Prostate gland (tissue), 2 donors: ENCODE measurements around the gene TPPP. TPM values are rescaled to one million over a fixed set of nuclear protein-coding genes. Genes with fewer than 3 reads are reported as not detected.
"Not testable (repeated sequence)": the region's sequence is repeated elsewhere in the genome, so short reads cannot be mapped to it uniquely, and the experiment has no call there.

Source experiments
- DNase-seq: peaks from one replicate; pipeline ENCODE4 v3.0.0-alpha.2; 2019; ENCODE audit warnings: low spot score
- H3K27ac ChIP-seq, 2 donors: fragments of 200-600 bp; sonication (generic); 2 replicates each; pipeline ENCODE4 v1.5.1; 2017 to 2019
- H3K27me3 ChIP-seq: fragments of 200-600 bp; sonication (generic); replicated peaks from 2 replicates; pipeline ENCODE4 v1.5.1; 2019; ENCODE audit not compliant: insufficient read depth
- H3K36me3 ChIP-seq, 2 donors: fragments of 200-600 bp; sonication (generic); 1 replicate in 1 of 2; 2 replicates in 1 of 2; pipeline versions ENCODE4 v1.5.1 to v1.8.1; 2017 to 2019
- H3K4me1 ChIP-seq: fragments of 200-600 bp; sonication (generic); replicated peaks from 2 replicates; pipeline ENCODE4 v1.5.1; 2019
- H3K4me3 ChIP-seq, 2 donors: fragments of 200-600 bp; sonication (generic); 2 replicates each; pipeline ENCODE4 v1.5.1; 2017 to 2019
- H3K9me3 ChIP-seq: fragments of 200-600 bp; sonication (generic); 2 replicates; pipeline ENCODE4 v1.5.1; 2017
- POLR2A ChIP-seq: fragments of 450-650 bp; IDR thresholded peaks from one replicate; pipeline ENCODE4 v1.6.1; 2016; ENCODE audit warnings: antibody characterized with exemption, mild to moderate bottlenecking
- POLR2AphosphoS5 ChIP-seq: sonication (generic); formaldehyde crosslinking; IDR thresholded peaks from one replicate; pipeline ENCODE4 v1.6.1; 2017; ENCODE audit warnings: antibody characterized with exemption
- WGBS: methylation state at CpG from one replicate; pipeline ENCODE4 v1.1.5; 2018; 5-methylcytosine and 5-hydroxymethylcytosine counted together
- intact Hi-C: fragments of 100-400 bp; cut with DNase I; formaldehyde crosslinking; loops from one replicate; pipeline ENCODE4 v1.14.2; 2022
- total RNA-seq, 2 donors: library from RNA; depleted of rRNA; stranded (reverse); fragments of >200 nt; gene quantifications; one replicate each; pipeline ENCODE4 v1.1.0, GENCODE V29; 2016
- TF ChIP-seq, protein P1 (sequence below), 4 experiments: fragments of 200-600 bp in 2 of 4; fragments of 450-650 bp in 2 of 4; sonication (generic) in 2 of 4; IDR thresholded peaks; 1 replicate in 3 of 4; 2 replicates in 1 of 4; pipeline ENCODE4 v1.5.1; 2016 to 2019; ENCODE audit warnings: antibody characterized with exemption in 4 of 4, mild to moderate bottlenecking in 2 of 4, moderate library complexity in 2 of 4

TPPP gene
- total RNA-seq, 2 donors from 2014 or later = 2.3 to 6.9 TPM

DNA sequence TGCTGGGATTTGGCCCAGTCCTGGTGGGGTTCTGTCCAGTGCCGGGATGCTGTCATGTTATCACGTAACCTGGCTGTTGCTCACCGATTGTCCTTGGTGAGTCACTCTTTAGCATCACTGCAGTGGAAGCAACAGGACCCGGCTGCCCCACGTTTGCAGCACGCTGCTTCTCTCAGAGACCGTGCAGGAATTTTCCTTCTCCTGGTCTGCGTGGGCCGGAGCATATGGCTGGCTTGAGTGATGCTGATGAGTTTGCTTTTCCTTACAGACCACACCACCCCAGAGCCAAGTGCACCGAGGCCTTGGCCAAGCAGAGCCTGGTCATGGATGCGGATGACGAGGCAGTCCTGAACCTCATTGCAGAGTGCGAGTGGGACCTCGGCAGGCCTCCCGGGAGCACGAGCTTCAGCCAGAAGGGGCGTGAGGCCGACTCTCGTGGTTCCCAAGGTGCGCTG, 59.6 kb downstream of the TPPP start:
- DNase-seq = no peak
- intact Hi-C loops = no loop called here
- Histone ChIP-seq H3K4me1 (no peaks in the 10 kb centered on the region), H3K4me3 (no peak overlapping the region), H3K9me3 (no peaks in the 10 kb centered on the region), H3K27ac (no peak overlapping the region), H3K27me3 (no peaks in the 10 kb centered on the region), H3K36me3 (peaks cover 2 to 11% of the 10 kb centered on the region in 2 donors)
- TF ChIP-seq, protein P1, sequence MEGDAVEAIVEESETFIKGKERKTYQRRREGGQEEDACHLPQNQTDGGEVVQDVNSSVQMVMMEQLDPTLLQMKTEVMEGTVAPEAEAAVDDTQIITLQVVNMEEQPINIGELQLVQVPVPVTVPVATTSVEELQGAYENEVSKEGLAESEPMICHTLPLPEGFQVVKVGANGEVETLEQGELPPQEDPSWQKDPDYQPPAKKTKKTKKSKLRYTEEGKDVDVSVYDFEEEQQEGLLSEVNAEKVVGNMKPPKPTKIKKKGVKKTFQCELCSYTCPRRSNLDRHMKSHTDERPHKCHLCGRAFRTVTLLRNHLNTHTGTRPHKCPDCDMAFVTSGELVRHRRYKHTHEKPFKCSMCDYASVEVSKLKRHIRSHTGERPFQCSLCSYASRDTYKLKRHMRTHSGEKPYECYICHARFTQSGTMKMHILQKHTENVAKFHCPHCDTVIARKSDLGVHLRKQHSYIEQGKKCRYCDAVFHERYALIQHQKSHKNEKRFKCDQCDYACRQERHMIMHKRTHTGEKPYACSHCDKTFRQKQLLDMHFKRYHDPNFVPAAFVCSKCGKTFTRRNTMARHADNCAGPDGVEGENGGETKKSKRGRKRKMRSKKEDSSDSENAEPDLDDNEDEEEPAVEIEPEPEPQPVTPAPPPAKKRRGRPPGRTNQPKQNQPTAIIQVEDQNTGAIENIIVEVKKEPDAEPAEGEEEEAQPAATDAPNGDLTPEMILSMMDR (IDR thresholded peaks at IDR 0.05) = no peak
- TF ChIP-seq POLR2AphosphoS5 (no peak), POLR2A (no peak)
- 81% methylated on average over 20 of the region's 20 CpGs for WGBS

DNA sequence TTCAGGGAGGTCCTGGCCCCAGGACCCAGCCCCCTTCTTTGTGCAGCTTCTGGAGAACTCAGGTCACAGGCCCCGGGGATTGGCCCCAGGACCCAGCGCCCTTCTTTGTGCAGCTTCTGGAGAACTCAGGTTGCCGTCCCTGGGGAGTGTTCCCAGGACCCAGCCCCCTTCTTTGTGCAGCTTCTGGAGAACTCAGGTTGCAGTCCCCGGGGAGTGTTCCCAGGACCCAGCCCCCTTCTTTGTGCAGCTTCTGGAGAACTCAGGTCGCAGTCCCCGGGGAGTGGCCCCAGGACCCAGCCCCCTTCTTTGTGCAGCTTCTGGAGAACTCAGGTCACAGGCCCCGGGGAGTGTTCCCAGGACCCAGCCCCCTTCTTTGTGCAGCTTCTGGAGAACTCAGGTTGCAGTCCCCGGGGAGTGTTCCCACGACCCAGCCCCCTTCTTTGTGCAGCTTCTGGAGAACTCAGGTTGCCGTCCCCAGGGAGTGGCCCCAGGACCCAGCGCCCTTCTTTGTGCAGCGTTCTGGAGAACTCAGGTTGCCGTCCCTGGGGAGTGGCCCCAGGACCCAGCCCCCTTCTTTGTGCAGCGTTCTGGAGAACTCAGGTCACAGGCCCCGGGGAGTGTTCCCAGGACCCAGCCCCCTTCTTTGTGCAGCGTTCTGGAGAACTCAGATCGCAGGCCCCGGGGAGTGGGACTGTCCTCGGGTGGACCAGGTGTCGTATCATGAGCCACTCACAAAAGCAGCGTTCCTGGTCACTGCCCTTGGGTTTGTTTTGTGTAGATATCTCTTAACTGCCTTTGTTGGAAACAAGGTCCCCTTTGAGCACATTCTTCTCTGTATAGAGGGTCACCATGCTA, 64.6 kb downstream of the TPPP start:
- H3K36me3 ChIP-seq, intact Hi-C loops, H3K27ac ChIP-seq, H3K9me3 ChIP-seq, H3K4me3 ChIP-seq, H3K4me1 ChIP-seq, H3K27me3 ChIP-seq, DNase-seq: not testable (repeated sequence)
- 78% methylated on average over 19 of the region's 21 CpGs for WGBS

DNA sequence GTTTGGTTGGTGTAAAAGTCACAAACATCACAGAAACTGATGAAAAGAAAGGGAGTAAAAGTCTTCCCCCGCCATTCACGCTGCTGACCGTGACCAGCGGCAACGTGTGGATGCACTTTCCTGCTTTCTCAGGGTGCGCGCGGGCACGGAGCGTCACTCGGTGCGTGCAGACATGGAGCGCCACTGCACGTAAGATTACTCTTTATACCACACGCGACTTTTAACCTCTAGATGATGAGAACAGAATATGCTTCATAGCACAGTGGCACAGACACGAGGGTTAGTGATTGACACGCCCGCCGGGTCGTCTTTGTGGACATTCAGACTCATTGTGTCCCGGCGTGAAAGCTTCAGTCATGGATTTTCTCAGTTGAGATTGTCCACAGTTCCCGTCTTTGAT, 65.3 kb downstream of the TPPP start:
- Histone ChIP-seq H3K9me3 (no peaks in the 10 kb centered on the region), H3K4me3 (no peak overlapping the region), H3K4me1 (no peaks in the 10 kb centered on the region), H3K27me3 (no peaks in the 10 kb centered on the region), H3K36me3 (no peaks in the 10 kb centered on the region), H3K27ac (no peak overlapping the region)
- 95% methylated on average over 24 of the region's 24 CpGs for WGBS
- intact Hi-C loops = no loop called here
- DNase-seq = no peak
- TF ChIP-seq, protein P1 (IDR thresholded peaks at IDR 0.05) = no peak
- TF ChIP-seq POLR2A (no peak), POLR2AphosphoS5 (no peak)

DNA sequence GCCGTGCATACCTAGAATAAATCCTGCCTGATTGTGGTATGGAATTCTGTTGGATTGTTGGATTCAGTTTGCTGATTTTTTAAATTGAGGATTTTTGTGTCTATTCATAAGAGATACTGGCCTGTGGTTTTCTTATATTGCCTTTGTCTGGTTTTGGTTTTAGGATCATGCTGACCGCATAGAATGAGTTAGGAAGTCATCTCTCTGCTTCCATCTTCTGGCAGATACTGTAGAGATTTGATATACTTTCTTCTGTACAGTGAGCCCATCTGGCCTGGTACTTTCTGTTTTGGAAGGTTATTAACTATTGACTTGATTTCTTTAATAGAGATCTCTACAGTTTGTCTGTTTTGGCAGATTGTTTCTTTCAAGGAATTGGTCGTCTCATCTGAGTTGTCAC, 66.3 kb downstream of the TPPP start:
- 79% methylated on average over 3 of the region's 3 CpGs for WGBS
- intact Hi-C loops = no loop called here

DNA sequence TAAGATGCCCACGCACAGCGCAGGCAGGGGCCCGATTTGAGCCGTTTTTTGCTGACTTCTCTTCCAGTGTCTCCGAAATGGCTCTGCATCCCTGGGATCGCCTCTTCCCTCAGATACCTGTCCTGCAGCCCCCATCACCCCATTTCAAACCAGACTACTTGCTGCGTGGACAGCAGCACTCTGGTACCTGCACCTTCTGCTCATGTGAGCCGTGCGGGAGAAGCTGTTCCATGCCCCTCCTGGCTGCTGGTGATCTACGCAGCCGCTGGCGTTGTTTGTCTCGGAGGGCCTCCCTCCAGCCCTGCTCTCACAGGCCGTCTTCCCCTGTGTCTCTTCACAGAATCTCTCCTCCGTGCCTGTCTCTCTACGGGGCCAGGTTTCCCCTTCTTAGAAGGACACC, 67.6 kb downstream of the TPPP start:
- no peaks in the 10 kb centered on the region for H3K36me3 ChIP-seq
- H3K27ac ChIP-seq = no peak overlapping the region
- 95% methylated on average over 16 of the region's 16 CpGs for WGBS
- no peaks in the 10 kb centered on the region for H3K9me3 ChIP-seq
- TF ChIP-seq POLR2A = no peak
- TF ChIP-seq, protein P1 (IDR thresholded peaks at IDR 0.05) = no peak
- no peak for TF ChIP-seq POLR2AphosphoS5
- DNase-seq = no peak
- no peaks in the 10 kb centered on the region for H3K27me3 ChIP-seq
- no peaks in the 10 kb centered on the region for H3K4me1 ChIP-seq
- no peak overlapping the region for H3K4me3 ChIP-seq
- intact Hi-C loops = no loop called here

More for the DNA sequence above, 66.3 kb downstream of the TPPP start:
- Histone ChIP-seq H3K4me3 (no peak overlapping the region), H3K36me3 (no peaks in the 10 kb centered on the region), H3K9me3 (no peaks in the 10 kb centered on the region), H3K27ac (no peak overlapping the region), H3K27me3 (no peaks in the 10 kb centered on the region), H3K4me1 (no peaks in the 10 kb centered on the region)
- DNase-seq = no peak
- TF ChIP-seq POLR2A (no peak), POLR2AphosphoS5 (no peak)
- TF ChIP-seq, protein P1 (IDR thresholded peaks at IDR 0.05) = no peak
